NOMO-1 (cell line): Measurements from ENCODE around the gene FAM107A.
"Not testable (repeated sequence)": the region's sequence is repeated elsewhere in the genome, so short reads cannot be mapped to it uniquely, and the experiment has no call there.

Source experiments
- DNase-seq, 2 experiments: peaks; one replicate each; lab custom pipeline; 2025; ENCODE audit not compliant: unreplicated experiment in 2 of 2; lab: John Stamatoyannopoulos, UW

FAM107A gene

GRCh38 chr3:58539626-58540025 is 37.6 kb downstream of the FAM107A start:
- DNase-seq = no peak

DNA sequence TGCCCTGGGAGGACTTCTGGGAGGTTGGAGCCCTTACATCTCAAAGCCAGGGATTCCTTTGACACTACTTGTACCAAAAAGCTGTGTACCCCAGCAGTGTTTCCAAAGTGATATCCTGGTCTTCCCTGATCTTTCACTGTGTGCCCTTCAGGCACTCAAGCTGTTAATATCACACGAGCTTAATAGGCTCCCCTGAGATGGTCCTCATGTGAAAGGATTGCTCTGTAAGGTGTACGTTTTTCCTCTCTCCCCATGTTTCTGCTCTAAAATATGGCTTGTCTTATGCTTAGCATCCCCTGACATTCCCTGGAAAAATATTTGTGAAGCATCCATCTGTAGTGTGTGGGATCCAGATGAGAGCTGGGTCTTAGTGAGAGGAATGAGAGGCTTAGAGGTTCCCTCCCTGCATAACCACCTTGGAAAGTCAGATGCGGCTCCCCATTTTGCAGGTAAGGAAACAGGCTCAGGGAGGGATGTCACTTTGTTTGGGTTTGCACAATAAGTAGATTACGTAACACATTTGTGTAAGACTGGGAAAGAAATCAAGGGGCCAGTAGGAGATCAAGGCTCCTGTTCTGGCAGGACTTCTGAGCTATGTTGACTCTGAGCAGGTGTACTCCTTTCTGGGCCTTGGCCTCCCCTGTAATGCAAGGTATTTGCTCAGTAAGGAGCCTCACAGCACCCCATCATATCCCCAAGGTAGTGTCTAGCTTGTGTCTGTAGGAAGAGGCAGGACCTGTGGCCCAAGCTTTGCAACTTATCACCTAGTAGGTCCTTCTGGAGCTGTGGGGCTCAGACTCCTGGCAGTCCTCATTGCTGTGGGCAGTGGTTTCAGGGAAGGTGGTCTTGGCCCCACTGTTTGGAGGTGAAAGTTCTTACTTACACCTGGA is 39.5 kb downstream of the FAM107A start:
- peak in 1 of 2 experiments; percentile 25 for DNase-seq

DNA sequence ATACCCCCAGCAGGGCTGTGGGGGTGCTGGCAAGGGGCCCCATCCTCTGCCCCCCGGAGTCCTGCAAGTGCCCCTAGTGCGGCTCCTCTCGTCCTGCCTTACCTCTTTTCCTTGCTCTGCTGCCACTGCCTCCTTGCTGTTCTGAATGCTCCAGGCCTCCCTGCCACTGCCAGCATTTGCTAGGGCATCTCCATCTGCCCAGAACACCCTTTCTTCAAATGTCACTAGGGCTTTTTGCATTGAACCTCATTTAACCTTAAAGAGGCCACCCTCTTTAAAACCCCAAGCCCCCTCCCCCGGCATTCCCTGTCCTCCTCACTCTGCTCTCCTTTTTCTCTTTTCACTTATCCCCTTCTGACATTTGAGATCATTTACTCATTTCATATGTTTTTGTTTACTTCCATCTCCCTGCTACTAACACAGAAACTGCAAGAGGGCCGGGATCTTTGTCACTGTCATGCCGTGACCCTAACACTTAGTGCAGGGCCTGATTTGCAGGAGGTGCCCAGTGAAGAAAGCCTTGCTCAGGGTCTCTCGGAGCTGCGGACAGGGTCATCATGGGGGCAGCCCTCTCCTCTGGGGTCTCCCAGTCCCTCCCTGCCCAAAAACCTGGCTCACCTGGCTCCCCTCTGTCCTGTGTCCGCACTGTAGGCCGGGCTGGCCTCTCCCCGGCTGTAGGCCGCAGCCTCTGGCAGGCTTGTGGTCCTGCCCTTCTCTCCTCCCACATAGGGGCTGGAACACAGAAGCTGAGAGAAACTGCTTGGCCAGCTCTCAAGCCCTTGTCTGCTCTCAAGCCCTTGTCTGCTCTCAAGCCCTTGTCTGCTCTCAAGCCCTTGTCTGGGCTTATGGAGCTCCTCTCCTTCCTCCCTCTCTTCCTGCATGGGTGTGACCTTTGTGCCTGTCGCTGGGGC is 40.4 kb downstream of the FAM107A start, which contains the start of gene ACOX2:
ACOX2 (minus strand) TSS at position 690 of the 911 bp plus-strand sequence. CDS start 2,084 bp downstream, outside the sequence.
- DNase-seq = no peak

DNA sequence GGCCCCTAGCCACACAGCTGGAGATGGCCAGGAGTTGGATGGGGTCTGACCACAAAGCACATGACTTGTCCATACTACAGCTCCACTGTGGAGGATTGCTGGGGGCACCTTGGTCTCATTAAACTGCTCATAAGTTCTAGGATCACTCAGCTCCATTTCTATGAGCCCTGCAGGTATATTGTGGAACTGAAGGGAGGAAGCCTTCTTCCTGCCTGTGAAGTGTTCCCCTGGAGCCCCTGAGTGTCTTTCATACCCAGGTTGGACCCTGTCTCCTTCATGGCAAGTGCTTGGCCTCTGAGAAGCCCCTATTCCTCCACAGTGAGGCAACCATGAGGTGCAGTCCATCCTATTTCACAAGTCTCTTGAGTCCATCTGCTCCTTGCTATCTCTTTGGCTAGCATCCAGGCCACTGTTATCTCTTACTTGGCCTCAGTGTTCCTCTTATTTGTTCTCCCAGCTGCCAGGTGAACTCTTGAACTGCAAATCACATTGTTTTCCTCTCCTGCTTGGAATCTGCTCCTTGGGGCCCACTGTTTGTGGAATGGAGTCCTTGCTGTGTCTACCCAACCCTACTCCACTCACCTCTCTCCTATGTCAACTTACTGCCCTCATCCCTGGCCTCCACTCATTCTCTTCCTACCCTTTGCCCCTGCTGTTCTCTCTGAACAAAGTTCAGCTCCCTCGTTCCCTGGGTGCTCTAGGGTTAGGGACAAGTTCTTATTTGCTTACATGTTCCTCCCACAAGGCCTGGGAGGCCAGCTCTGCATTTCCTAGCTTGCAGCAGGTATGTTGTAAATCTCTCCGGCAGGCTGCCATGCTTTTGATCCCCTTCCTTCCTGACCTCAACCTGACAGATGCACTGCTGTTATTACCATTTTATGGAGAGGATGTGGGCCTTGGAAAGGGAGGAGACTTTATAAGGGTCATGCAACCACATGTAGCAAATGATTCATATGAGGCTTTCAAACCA is 41.4 kb downstream of the FAM107A start:
- DNase-seq = peak in 1 of 2 experiments; percentile 6

- DNase-seq = no peak
Measured at GRCh38 chr3:58534592-58535494, 42.3 kb downstream of the FAM107A start.

GRCh38 chr3:58532794-58533220 is 44.4 kb downstream of the FAM107A start:
- DNase-seq = peak; percentile 54 to 66

- peak in 1 of 2 experiments; percentile 6 for DNase-seq
Measured at GRCh38 chr3:58531956-58532355, 45.2 kb downstream of the FAM107A start.

DNA sequence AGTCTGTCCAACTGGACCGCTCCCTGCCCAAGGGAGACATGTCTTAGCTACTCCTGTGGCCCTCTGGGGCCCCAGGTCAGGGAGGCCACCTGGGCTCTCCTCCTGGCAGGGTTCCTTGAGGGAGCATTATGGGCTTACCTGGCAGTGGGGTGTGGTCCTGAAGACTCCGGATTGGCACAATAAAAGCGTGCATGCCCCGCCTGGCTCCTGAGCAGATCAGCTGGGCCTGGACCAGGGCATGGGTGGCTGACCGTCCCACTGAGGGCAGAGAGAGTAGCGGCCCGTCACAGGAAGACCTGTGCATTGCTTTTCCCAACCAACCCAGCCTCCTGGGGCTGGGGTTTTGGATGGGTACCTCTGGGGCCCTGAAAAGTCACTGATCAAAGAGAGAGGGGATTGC is 45.6 kb downstream of the FAM107A start:
- DNase-seq = no peak

GRCh38 chr3:58530354-58530865 is 46.8 kb downstream of the FAM107A start:
- DNase-seq = no peak

DNA sequence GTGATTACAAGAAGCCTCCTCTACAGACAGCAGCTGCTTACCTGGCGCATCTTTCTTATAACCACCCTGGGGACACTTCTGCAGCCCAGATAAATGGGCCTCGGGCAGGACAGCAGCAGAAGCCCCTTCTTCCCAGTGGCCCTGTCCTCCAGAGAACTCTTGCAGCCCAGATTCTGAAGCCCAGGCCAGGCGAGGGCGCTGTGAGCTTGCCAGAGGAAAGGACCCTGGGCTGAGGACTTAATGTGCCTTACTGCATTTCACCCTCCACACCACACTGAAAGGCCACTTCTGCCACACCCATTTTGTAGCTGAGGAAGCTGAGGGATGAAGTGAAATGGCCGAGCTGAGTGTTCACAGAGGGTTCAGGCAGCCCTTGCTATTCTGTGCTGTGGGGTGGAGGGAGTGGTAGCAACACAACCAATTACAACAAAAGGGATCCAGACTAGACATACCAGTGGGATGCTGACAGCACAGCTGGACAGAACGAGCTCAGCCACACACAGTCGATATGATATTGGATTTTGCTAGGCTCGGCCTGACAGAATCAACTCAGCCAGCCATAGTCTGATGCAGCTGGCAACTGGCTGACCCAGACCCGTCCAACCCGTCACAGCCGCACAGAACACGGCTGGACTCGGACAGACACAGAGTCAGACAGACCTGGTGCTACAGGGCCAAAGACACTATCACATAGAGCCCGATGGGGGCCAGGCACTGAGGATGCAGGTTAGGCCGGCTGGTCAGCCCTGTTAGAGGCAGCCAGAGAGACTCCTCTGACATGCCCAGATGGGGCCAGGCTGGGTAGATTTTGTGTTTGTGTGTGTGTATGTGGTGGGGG is 47.5 kb downstream of the FAM107A start:
- DNase-seq = peak; percentile 4 to 8

DNA sequence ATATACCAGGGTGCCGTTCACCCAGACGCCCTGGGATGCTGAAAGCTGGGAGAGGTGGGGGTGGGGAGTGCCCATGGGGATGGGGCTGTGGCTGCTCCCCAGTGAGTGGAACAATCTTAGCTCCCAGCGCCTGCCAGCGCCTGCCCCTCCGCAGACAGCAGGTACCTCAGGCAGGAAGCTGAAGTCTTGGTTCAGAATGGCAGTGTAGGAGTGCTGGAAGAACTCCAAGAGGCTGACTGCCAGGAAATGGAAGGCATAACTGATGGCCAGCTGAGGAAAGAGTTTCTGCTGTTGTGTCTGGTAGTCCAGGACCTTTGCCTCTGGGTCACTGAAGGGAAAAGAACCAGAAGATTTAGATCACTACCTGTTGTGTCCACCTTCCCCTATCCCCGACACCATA is 48.6 kb downstream of the FAM107A start:
- DNase-seq = no peak

DNA sequence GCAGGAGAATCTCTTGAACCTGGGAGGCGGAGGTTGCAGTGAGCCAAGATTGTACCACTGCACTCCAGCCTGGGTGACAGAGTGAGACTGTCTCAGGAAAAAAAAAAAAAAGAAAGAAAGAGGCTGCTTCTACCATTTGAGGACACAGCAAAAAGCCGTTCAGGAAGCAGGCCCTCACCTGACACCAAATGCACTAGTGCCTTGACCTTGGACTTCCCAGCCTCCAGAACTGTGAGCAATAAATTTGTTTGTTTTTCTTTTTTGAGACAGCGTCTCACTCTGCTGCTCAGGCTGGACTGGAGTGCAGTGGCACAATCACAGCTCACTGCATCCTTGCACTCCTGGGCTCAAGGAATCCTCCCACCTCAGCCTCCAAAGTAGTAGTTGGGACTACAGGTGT is 49.8 kb downstream of the FAM107A start:
- not testable (repeated sequence) for DNase-seq

DNA sequence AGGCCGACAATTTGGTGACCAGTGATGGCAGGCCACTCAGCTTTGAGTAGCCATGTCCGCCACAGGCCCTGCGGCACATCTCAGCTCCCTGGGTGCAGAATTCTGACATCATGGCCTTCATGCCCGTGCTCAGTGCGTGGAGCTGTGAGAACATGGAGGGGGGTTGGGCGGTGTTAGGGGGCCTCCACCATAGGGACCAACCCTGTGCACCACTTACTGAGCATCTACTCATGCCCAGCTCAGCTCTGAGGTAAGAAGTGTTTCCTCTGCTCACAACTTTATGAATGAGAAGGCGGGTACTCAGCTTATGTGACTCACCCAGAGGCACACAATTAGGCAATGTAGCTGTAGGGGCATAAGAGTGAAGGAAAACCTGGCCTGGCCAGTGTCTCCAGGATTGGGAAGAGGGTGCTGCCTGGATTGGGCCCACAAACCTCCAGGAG is 50.7 kb downstream of the FAM107A start:
- DNase-seq = peak; percentile 85 to 93

DNA sequence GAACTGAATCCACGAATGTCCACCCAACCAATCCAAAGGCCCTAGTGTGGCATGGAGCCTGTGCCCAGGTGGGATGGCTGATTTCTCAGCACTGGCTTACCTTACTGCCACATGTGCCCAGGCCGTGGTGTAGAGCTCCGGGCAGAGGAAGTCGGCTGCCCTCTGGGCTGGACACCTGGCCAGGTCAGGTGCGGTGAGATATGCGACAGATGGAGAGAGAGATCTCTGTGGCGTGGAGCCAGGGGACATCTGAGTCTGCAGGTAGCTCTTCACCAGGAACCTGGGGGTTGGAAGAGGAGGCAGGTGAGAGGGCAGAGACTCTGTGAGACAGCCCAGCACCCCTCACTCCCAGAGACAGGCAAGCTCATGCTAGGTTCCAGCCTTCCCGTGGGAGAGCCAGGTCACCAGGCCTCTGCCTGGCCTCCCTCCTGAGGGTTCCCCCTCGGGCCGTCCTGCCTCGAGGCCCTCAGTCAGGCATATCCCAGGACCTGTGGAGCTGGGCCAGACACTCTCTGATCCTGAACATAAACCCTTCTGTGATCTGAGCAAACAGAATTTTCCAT is 52.8 kb downstream of the FAM107A start:
- no peak for DNase-seq

- DNase-seq = no peak
Measured at GRCh38 chr3:58522759-58523425, 54.3 kb downstream of the FAM107A start.

DNA sequence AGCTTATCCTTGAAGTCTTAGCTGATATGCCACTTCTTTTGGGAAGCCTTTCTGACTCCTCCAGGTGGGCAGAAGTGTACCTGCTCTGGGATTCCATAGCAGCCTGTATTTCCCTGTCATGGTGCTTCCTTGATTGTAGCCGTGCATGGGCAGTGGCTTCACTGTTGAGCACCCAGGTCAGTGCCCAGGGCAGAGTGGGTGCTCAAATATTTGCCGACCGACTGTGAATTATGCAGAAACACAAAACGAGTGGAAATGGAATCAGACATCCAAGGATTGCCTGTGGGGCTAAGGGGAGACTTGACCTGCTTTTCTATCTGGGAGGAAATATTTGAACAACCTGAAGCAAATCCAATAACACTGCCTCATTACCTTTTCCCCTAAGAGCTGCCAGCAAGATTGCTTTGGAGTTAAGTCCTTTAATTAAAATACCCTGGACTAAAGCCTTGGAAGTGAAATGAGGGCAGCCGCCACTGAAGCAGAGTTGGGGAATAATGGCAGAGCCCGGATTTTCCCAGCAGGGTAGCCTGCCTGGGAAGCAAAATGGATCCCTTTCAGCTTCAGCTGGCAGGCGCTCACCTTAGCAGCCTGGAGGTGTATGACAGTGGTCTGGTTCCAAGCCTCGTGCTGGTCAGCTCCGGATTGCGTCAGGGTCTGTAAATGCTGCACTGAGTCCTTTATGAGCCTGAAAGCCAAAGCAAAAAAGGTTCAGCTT is 55.1 kb downstream of the FAM107A start:
- no peak for DNase-seq

- DNase-seq = no peak
Measured at GRCh38 chr3:58521336-58521670, 55.9 kb downstream of the FAM107A start.
